GM19351 (cell line): ENCODE results near the gene TRPM4.
"Not testable (repeated sequence)": the region's sequence is repeated elsewhere in the genome, so short reads cannot be mapped to it uniquely, and the experiment has no call there.

Experiments used
- ATAC-seq: cut with Tn5 transposase; IDR thresholded peaks from one replicate; pipeline ENCODE4 v1.9.1; 2021; ENCODE audit warnings: mild to moderate bottlenecking, moderate library complexity; ENCODE audit not compliant: unreplicated experiment

The TRPM4 gene

GRCh38 chr19:49150106-49150943, 7.3 kb upstream of the TRPM4 start:
- ATAC-seq = no peak

GRCh38 chr19:49150944-49151243, 6.7 kb upstream of the TRPM4 start:
- no peak for ATAC-seq

GRCh38 chr19:49151267-49152118, 6.1 kb upstream of the TRPM4 start:
- no peak for ATAC-seq

- ATAC-seq = no peak
Measured at GRCh38 chr19:49152119-49152550, 5.5 kb upstream of the TRPM4 start.

- no peak for ATAC-seq
Measured at GRCh38 chr19:49153167-49153809, 4.3 kb upstream of the TRPM4 start.

- no peak for ATAC-seq
Measured at GRCh38 chr19:49154279-49154678, 3.3 kb upstream of the TRPM4 start.

GRCh38 chr19:49155005-49155819, 2.4 kb upstream of the TRPM4 start, which contains the start of gene HRC:
TSS of gene HRC (minus strand) at chr19:49155396. CDS start at chr19:49155237, 159 bp downstream.
- ATAC-seq = no peak

- no peak for ATAC-seq
Measured at GRCh38 chr19:49155820-49156346, 1.7 kb upstream of the TRPM4 start.

- no peak for ATAC-seq
Measured at GRCh38 chr19:49160450-49161189, 3.0 kb downstream of the TRPM4 start.

- no peak for ATAC-seq
Measured at GRCh38 chr19:49161987-49162386, 4.4 kb downstream of the TRPM4 start.

GRCh38 chr19:49165111-49165750, 7.6 kb downstream of the TRPM4 start:
- no peak for ATAC-seq

- no peak for ATAC-seq
Measured at GRCh38 chr19:49165865-49166301, 8.3 kb downstream of the TRPM4 start.

- ATAC-seq = no peak
Measured at GRCh38 chr19:49167857-49168409, 10.3 kb downstream of the TRPM4 start.

- no peak for ATAC-seq
Measured at GRCh38 chr19:49168421-49168820, 10.8 kb downstream of the TRPM4 start.

GRCh38 chr19:49173198-49173597, 15.6 kb downstream of the TRPM4 start:
- no peak for ATAC-seq

- ATAC-seq = no peak
Measured at GRCh38 chr19:49180659-49181058, 23.1 kb downstream of the TRPM4 start.

- ATAC-seq = not testable (repeated sequence)
Measured at GRCh38 chr19:49182010-49182847, 24.6 kb downstream of the TRPM4 start.

- ATAC-seq = no peak
Measured at GRCh38 chr19:49182848-49183375, 25.3 kb downstream of the TRPM4 start.
